ENCODE measurements around the gene AFAP1L2. TPM values are rescaled to one million over a fixed set of nuclear protein-coding genes. Genes with fewer than 3 reads are reported as not detected.
"Not testable (repeated sequence)": the region's sequence is repeated elsewhere in the genome, so short reads cannot be mapped to it uniquely, and the experiment has no call there.

AFAP1L2 gene
- total RNA-seq, 1 donor from 2014 or later: 4.5 TPM

- no peak for DNase-seq
- intact Hi-C loops (cut with micrococcal nuclease): no loop called here
- no peak for ATAC-seq
Observed at GRCh38 chr10:114370966-114371365, 33.3 kb downstream of the AFAP1L2 start.

- ATAC-seq: no peak
- intact Hi-C loops (cut with micrococcal nuclease): no loop called here
- no peak for DNase-seq
Observed at GRCh38 chr10:114370199-114370598, 34.1 kb downstream of the AFAP1L2 start.

GRCh38 chr10:114368057-114368391 is 36.3 kb downstream of the AFAP1L2 start:
- ATAC-seq: no peak
- DNase-seq: no peak
- intact Hi-C loops (cut with micrococcal nuclease): no loop called here

GRCh38 chr10:114367351-114368056 is 36.8 kb downstream of the AFAP1L2 start:
- intact Hi-C loops (cut with micrococcal nuclease): no loop called here
- ATAC-seq: peak; percentile 26
- no peak for DNase-seq

- DNase-seq (no peak), ATAC-seq (no peak)
- intact Hi-C loops (cut with micrococcal nuclease): no loop called here
Observed at GRCh38 chr10:114364726-114365125, 39.6 kb downstream of the AFAP1L2 start.

DNA sequence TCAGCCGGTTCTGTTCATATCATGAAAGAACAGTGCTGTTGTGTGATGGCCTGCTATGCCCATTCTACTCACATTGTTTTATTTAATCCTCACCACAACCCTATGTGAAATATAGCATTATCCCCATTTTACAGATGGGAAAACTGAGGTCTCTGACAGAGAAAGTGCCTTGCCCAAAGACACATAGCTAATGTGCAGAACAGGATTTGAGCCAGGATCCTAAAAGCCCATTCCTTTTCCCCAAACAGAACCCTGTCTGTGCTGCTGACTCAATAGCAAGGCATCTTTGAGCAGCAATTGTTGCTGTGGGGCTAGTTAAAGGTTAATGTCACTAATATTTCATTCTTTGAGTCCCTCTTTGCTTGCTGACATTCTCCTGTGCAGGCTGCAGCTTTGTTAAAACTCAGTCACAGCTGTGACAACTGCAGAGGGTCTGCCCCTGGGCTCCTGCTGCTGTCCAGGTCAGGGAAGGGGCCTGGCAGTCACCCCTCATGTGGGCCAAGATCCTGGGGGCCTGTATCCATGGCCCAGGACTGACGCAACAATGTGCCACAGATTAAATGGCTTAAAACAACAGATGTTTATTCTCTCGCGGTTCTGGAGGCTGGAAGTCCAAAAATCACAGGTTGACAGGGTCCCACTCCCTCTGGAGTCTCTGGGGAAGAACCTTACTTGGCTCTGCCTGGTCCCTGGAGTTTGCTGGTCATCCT is 40.4 kb downstream of the AFAP1L2 start:
- ATAC-seq: no peak
- intact Hi-C loops (cut with micrococcal nuclease): no loop called here
- DNase-seq: no peak

DNA sequence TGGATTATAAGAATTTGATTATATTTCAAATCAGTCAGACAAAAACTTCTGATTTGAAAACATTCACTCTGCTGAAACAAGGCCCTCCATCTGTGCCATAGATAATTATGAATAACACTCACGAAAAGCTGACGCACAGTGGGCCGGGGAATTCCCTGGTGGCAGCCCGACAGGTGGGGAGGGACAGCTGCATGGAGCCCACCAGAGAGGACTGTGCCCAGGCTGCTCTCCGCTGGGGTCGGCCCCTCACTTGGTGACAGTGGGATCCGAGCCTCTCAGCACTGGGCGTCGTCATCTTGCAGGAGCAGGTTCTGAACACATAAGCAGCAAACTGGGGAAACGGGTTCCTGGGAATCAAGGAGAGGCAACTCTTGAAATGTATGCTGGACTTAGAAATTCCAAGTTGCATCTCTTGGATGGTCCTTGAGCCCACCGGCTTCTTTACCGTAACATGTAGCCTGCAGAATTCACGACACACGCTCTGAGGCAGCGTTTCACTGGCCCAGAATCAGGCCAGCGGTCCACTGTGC is 41.4 kb downstream of the AFAP1L2 start:
- intact Hi-C loops (cut with micrococcal nuclease): no loop called here
- ATAC-seq: no peak
- DNase-seq: no peak

- no peak for DNase-seq
- intact Hi-C loops (cut with micrococcal nuclease): no loop called here
Observed at GRCh38 chr10:114359953-114360345, 44.4 kb downstream of the AFAP1L2 start.

GRCh38 chr10:114359041-114359952 is 45.0 kb downstream of the AFAP1L2 start:
- intact Hi-C loops (cut with micrococcal nuclease): no loop called here
- ATAC-seq: no peak
- no peak for DNase-seq

More at GRCh38 chr10:114359953-114360345, 44.4 kb downstream of the AFAP1L2 start:
- ATAC-seq: no peak

GRCh38 chr10:114357515-114357996 is 46.7 kb downstream of the AFAP1L2 start:
- ATAC-seq: no peak
- intact Hi-C loops (cut with micrococcal nuclease): no loop called here
- no peak for DNase-seq

GRCh38 chr10:114356751-114357514 is 47.4 kb downstream of the AFAP1L2 start:
- intact Hi-C loops (cut with micrococcal nuclease): no loop called here
- ATAC-seq (no peak), DNase-seq (no peak)

- no peak for ATAC-seq
- no peak for DNase-seq
Observed at GRCh38 chr10:114356126-114356525, 48.2 kb downstream of the AFAP1L2 start.

GRCh38 chr10:114353383-114353782 is 50.9 kb downstream of the AFAP1L2 start:
- ATAC-seq (no peak), DNase-seq (no peak)
- intact Hi-C loops (cut with micrococcal nuclease): no loop called here

More at GRCh38 chr10:114356126-114356525, 48.2 kb downstream of the AFAP1L2 start:
- intact Hi-C loops (cut with micrococcal nuclease): no loop called here

DNA sequence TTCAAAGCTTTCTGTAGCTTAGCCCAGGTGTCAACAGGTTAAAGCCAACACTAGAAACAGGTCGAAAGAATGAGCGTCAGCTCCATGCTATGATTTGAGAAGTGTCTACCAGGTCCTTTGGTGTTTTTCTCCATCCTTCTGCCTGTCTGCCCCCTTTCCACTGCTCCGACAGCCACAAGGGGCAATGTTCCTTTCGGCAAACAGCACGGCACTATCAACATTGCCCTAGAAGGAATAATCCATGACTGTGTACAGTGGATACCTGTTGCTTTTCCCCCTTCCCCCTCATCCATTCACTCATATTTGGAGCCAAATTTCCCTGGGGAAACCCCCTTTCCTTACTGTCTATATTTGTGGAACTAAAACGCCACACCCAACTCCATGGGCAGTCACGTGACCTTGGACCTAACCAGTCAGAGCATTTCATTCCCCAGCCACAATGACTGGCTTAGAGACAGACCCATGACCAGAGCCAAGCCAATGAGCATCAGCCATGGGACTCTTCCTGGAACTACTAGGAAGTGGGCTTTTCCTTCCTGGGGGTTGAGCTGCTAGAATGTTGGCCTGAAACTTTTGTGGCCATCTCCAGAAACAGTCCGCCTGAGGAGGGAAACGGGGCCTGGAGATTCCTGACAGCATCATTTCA is 51.5 kb downstream of the AFAP1L2 start:
- no peak for ATAC-seq
- DNase-seq: no peak
- intact Hi-C loops (cut with micrococcal nuclease): no loop called here

GRCh38 chr10:114350751-114351150 is 53.6 kb downstream of the AFAP1L2 start:
- intact Hi-C loops (cut with micrococcal nuclease): no loop called here
- DNase-seq (no peak), ATAC-seq (no peak)

DNA sequence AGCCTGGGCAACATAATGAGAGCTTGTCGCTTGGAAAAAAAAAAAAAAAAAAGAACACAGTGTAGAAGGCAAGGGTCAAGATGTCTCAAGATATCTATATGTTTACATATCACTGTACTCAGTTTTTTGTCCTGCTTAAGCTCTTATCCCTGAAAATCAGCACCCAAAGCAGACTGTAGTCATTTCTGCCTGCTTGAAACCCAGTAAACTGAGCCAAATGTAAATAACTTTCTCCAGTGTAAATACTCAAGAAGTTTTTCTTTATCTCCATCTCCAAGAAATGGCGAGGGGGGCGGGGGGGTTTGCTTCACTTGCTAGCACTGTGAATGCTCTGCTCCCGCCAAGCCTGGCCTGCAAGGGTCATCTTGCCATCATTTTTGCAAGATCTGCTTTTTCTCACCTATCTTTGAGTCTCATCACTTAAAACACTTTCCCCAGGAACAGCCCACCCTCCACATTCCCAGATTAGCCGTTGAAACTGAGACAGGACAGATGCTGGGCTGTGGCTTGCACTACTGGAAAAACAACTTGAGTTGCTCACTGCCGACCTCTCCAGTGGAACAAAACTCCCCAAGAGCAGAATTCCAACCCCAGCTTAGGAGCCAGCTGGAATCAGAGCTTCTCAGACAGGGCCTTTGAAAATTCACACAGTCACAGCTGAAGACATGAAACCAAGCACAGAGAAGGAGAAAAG is 54.6 kb downstream of the AFAP1L2 start:
- no peak for DNase-seq
- ATAC-seq: peak; percentile 79
- intact Hi-C loops (cut with micrococcal nuclease): no loop called here

DNA sequence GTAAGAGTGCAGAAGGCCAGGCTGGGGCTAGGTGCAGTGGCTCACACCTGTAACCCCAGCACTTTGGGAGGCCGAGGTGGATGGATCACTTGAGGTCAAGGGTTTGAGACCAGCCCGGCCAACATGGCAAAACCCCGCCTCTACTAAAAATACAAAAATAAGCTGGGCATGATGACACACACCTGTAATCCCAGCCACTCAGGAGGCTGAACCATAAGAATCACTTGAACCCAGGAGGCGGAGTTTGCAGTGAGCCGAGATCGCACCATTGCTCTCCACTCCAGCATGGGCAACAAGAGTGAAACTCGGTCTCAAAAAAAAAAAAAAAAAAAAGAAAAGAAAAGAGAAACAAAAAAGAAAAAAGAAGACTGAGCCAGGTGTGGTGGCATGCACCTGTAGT is 55.2 kb downstream of the AFAP1L2 start:
- DNase-seq; ATAC-seq; intact Hi-C loops (cut with micrococcal nuclease): not testable (repeated sequence)

- DNase-seq (no peak), ATAC-seq (no peak)
- intact Hi-C loops (cut with micrococcal nuclease): no loop called here
Observed at GRCh38 chr10:114347791-114348190, 56.5 kb downstream of the AFAP1L2 start.
